AG04450 (cell line): Measurements from ENCODE around the gene RALGPS1. TPM values are rescaled to one million over a fixed set of nuclear protein-coding genes. Genes with fewer than 3 reads are reported as not detected.
"Not testable (repeated sequence)": the region's sequence is repeated elsewhere in the genome, so short reads cannot be mapped to it uniquely, and the experiment has no call there.

Experiments
- CTCF ChIA-PET: fragments of 300-600, 350-600 bp; formaldehyde crosslinking; extraction: SDS; loops from one replicate; lab custom pipeline; 2022; ENCODE audit warnings: antibody characterized with exemption, inconsistent platforms; lab: Charles Lee
- POLR2A ChIA-PET: fragments of 350-600 bp; formaldehyde crosslinking; extraction: SDS; loops from one replicate; lab custom pipeline; 2021; ENCODE audit warnings: antibody characterized with exemption, inconsistent platforms; lab: Yijun Ruan, JAX
- DNase-seq: peaks from one replicate; pipeline ENCODE4 v3.0.0-alpha.2; 2011; ENCODE audit warnings: low read depth, low spot score
- H3K27ac ChIP-seq: one replicate; pipeline ENCODE4 v1.5.1; 2012; ENCODE audit warnings: low read depth, low read length, control low read depth
- H3K27me3 ChIP-seq: one replicate; pipeline ENCODE4 v1.6.0; 2012; ENCODE audit warnings: low read length; ENCODE audit not compliant: control insufficient read depth, insufficient read depth
- H3K4me3 ChIP-seq: 2 replicates; pipeline ENCODE4 v1.5.1; 2011; ENCODE audit warnings: mild to moderate bottlenecking, low read depth, low read length, control low read depth
- H3K9me3 ChIP-seq: 2 replicates; pipeline ENCODE4 v1.5.1; 2012; ENCODE audit warnings: low read length; ENCODE audit not compliant: control insufficient read depth, insufficient read depth
- CTCF ChIP-seq: IDR thresholded peaks from 2 replicates; pipeline ENCODE4 v1.5.1; 2011; ENCODE audit warnings: low read depth, low read length, control low read depth, inconsistent platforms
- polyA plus RNA-seq: library from polyadenylated mRNA; depleted of rRNA; stranded (reverse); fragments of >200 nt; gene quantifications from 2 replicates; pipeline ENCODE4 v1.2.3, GENCODE V29; 2011

The RALGPS1 gene
- polyA plus RNA-seq, 1 experiment, result 4.6 TPM

- DNase-seq, result no peak
- H3K27me3 ChIP-seq, result peaks cover 2% of the 10 kb centered on the region
- POLR2A ChIA-PET, result interaction anchor here (1.5 to 1.6 kb wide), 2 partner anchors 11 to 22 kb away, joined by 4 to 5 read pairs; partner anchors contain the start of gene ANGPTL2
- TF ChIP-seq CTCF, result no peak
- no peaks in the 10 kb centered on the region for H3K9me3 ChIP-seq
- no peak overlapping the region for H3K4me3 ChIP-seq
- CTCF ChIA-PET, result no interaction called here
- peak overlapping the region; percentile 11 for H3K27ac ChIP-seq
Measured at GRCh38 chr9:127144670-127145445, 230.3 kb downstream of the RALGPS1 start.

- H3K9me3 ChIP-seq, H3K4me3 ChIP-seq, H3K27me3 ChIP-seq, DNase-seq, POLR2A ChIA-PET, H3K27ac ChIP-seq: not testable (repeated sequence)
- CTCF ChIA-PET, result interaction anchor here (0.5 to 1.3 kb wide), 4 partner anchors 13 to 182 kb away, joined by 3 to 4 read pairs (median 3); no protein-coding TSS in a partner anchor
Measured at GRCh38 chr9:127146841-127147240, 232.3 kb downstream of the RALGPS1 start.

GRCh38 chr9:127147251-127147650 is 232.7 kb downstream of the RALGPS1 start:
- Histone ChIP-seq H3K9me3 (no peaks in the 10 kb centered on the region), H3K4me3 (no peak overlapping the region), H3K27ac (no peak overlapping the region), H3K27me3 (peaks cover 2% of the 10 kb centered on the region)
- DNase-seq, result no peak
- POLR2A ChIA-PET, result no interaction called here
- TF ChIP-seq CTCF, result no peak
- CTCF ChIA-PET, result interaction anchor here (0.6 kb wide), 1 partner anchor 30 kb away, joined by 3 read pairs; no protein-coding TSS in a partner anchor

- CTCF ChIA-PET, result no interaction called here
- Histone ChIP-seq H3K9me3 (no peaks in the 10 kb centered on the region), H3K27ac (no peak overlapping the region), H3K4me3 (no peak overlapping the region), H3K27me3 (peaks cover 2% of the 10 kb centered on the region)
- DNase-seq, result no peak
- no peak for TF ChIP-seq CTCF
- POLR2A ChIA-PET, result no interaction called here
Measured at GRCh38 chr9:127148014-127148413, 233.4 kb downstream of the RALGPS1 start.

GRCh38 chr9:127149010-127149409 is 234.4 kb downstream of the RALGPS1 start:
- POLR2A ChIA-PET, result no interaction called here
- no peak for TF ChIP-seq CTCF
- Histone ChIP-seq H3K27ac (no peak overlapping the region), H3K9me3 (no peaks in the 10 kb centered on the region), H3K27me3 (peaks cover 2% of the 10 kb centered on the region), H3K4me3 (no peak overlapping the region)
- CTCF ChIA-PET, result no interaction called here
- no peak for DNase-seq
